Activated T-cell treated with anti-CD3 and anti-CD28 coated beads for 4 hours (primary cell): Measurements from ENCODE around the gene SMAD6.
A peak's percentile ranks its signal among the peaks of the same experiment; 100 is the strongest.

Experiments
- DNase-seq: peaks from one replicate; pipeline ENCODE4 v3.0.0-alpha.2; 2020

SMAD6 gene

GRCh38 chr15:66702035-66702786 is at the start of gene SMAD6:
Gene SMAD6, plus strand, starts transcription at chr15:66702236. Its CDS starts 1,023 bp downstream, at chr15:66703259.
- peak; percentile 42 for DNase-seq

- DNase-seq: no peak
Measured at GRCh38 chr15:66652806-66653205, 49.2 kb upstream of the SMAD6 start.

- no peak for DNase-seq
Measured at GRCh38 chr15:66653398-66653797, 48.6 kb upstream of the SMAD6 start.

- DNase-seq: no peak
Measured at GRCh38 chr15:66653852-66654251, 48.2 kb upstream of the SMAD6 start.

- no peak for DNase-seq
Measured at GRCh38 chr15:66654361-66654738, 47.7 kb upstream of the SMAD6 start.

- peak; percentile 4 for DNase-seq
Measured at GRCh38 chr15:66654739-66655375, 47.2 kb upstream of the SMAD6 start.

- no peak for DNase-seq
Measured at GRCh38 chr15:66655511-66655910, 46.5 kb upstream of the SMAD6 start.

GRCh38 chr15:66655997-66656396 is 46.0 kb upstream of the SMAD6 start:
- DNase-seq: no peak

- no peak for DNase-seq
Measured at GRCh38 chr15:66657185-66658020, 44.6 kb upstream of the SMAD6 start.

- no peak for DNase-seq
Measured at GRCh38 chr15:66658044-66658443, 44.0 kb upstream of the SMAD6 start.

GRCh38 chr15:66658855-66659254 is 43.2 kb upstream of the SMAD6 start:
- no peak for DNase-seq

- DNase-seq: no peak
Measured at GRCh38 chr15:66659384-66659783, 42.7 kb upstream of the SMAD6 start.

GRCh38 chr15:66661432-66662096 is 40.5 kb upstream of the SMAD6 start:
- no peak for DNase-seq

GRCh38 chr15:66662522-66662921 is 39.5 kb upstream of the SMAD6 start:
- no peak for DNase-seq

GRCh38 chr15:66663664-66664063 is 38.4 kb upstream of the SMAD6 start:
- no peak for DNase-seq

GRCh38 chr15:66670175-66670574 is 31.9 kb upstream of the SMAD6 start:
- DNase-seq: no peak

- DNase-seq: no peak
Measured at GRCh38 chr15:66670762-66671580, 31.1 kb upstream of the SMAD6 start.

- no peak for DNase-seq
Measured at GRCh38 chr15:66672867-66673266, 29.2 kb upstream of the SMAD6 start.

- no peak for DNase-seq
Measured at GRCh38 chr15:66673410-66674322, 28.4 kb upstream of the SMAD6 start.

- no peak for DNase-seq
Measured at GRCh38 chr15:66674756-66675155, 27.3 kb upstream of the SMAD6 start.

- no peak for DNase-seq
Measured at GRCh38 chr15:66675446-66675845, 26.6 kb upstream of the SMAD6 start.
